CD4-positive, alpha-beta T cell (primary cell): ENCODE results near the gene FBLN1. TPM values are rescaled to one million over a fixed set of nuclear protein-coding genes. Genes with fewer than 3 reads are reported as not detected.
A peak's percentile ranks its signal among the peaks of the same experiment; 100 is the strongest.

Experiments used
- ATAC-seq: fragments of 200-7000 bp; cut with Tn5 transposase; one replicate; pipeline ENCODE4 v1.10.0; 2022; ENCODE audit warnings: mild to moderate bottlenecking; ENCODE audit not compliant: poor library complexity
- CTCF ChIA-PET: fragments of 350-600 bp; sonication (Branson Sonifier 250); formaldehyde crosslinking; loops from one replicate; lab custom pipeline; 2021; ENCODE audit warnings: antibody characterized with exemption, inconsistent platforms; lab: Charles Lee
- POLR2A ChIA-PET: fragments of 350-600 bp; sonication (Branson Sonifier 250); formaldehyde crosslinking; loops from one replicate; lab custom pipeline; 2021; ENCODE audit warnings: antibody characterized with exemption, inconsistent platforms; lab: Charles Lee
- DNase-seq, 14 experiments: peaks; one replicate each; pipeline ENCODE4 v3.0.0-alpha.2; 2013 to 2020; ENCODE audit warnings: mixed read lengths in 2 of 14
- H3K27ac ChIP-seq, 2 donors: one replicate each; pipeline versions ENCODE4 v1.5.1 to v1.7.0; 2013; ENCODE audit warnings: low read length in 2 of 2, low read depth in 1 of 2, mild to moderate bottlenecking in 1 of 2
- H3K27me3 ChIP-seq, 2 experiments: 1 replicate in 1 of 2; 2 replicates in 1 of 2; pipeline versions ENCODE4 v1.6.1 to v1.7.0; 2013; ENCODE audit warnings: low read length in 2 of 2, control low read depth in 1 of 2, mild to moderate bottlenecking in 1 of 2, moderate library complexity in 1 of 2; ENCODE audit not compliant: insufficient read depth in 2 of 2, control insufficient read depth in 1 of 2
- H3K36me3 ChIP-seq: one replicate; pipeline ENCODE4 v1.6.1; 2013; ENCODE audit warnings: low read length, control low read depth; ENCODE audit not compliant: insufficient read depth
- H3K4me1 ChIP-seq: one replicate; pipeline ENCODE4 v1.6.1; 2013; ENCODE audit warnings: low read length, control low read depth; ENCODE audit not compliant: insufficient read depth
- H3K4me3 ChIP-seq: one replicate; pipeline ENCODE4 v1.5.1; 2013; ENCODE audit warnings: mild to moderate bottlenecking, low read length, moderate library complexity
- H3K9me3 ChIP-seq, 2 experiments: 1 replicate in 1 of 2; 2 replicates in 1 of 2; pipeline versions ENCODE4 v1.6.1 to v1.7.0; 2013; ENCODE audit warnings: low read length in 2 of 2, mild to moderate bottlenecking in 2 of 2, control low read depth in 1 of 2, moderate library complexity in 1 of 2; ENCODE audit not compliant: control insufficient read depth in 1 of 2, insufficient read depth in 1 of 2
- H3K27ac Mint-ChIP-seq: one replicate; pipeline ENCODE4 v1.8.0; 2020; ENCODE audit warnings: mixed read lengths
- H3K27me3 Mint-ChIP-seq: one replicate; pipeline ENCODE4 v1.8.0; 2021; ENCODE audit warnings: mixed read lengths
- H3K36me3 Mint-ChIP-seq: one replicate; pipeline ENCODE4 v1.8.0; 2021; ENCODE audit warnings: low read depth, mixed read lengths
- H3K4me1 Mint-ChIP-seq: one replicate; pipeline ENCODE4 v1.8.0; 2021; ENCODE audit warnings: low read depth, mixed read lengths
- H3K4me3 Mint-ChIP-seq: one replicate; pipeline ENCODE4 v1.8.0; 2020; ENCODE audit warnings: mild to moderate bottlenecking, mixed read lengths
- H3K9me3 Mint-ChIP-seq: one replicate; pipeline ENCODE4 v1.8.0; 2020; ENCODE audit warnings: mixed read lengths
- intact Hi-C, 2 experiments: fragments of 100-400 bp; cut with DNase I in 1 of 2; cut with micrococcal nuclease in 1 of 2; formaldehyde crosslinking; loops; one replicate each; pipeline versions ENCODE4 v1.15.1 to v1.9.0; 2023 to 2025; cut with DNase I, micrococcal nuclease
- total RNA-seq, 174 experiments: library from RNA in 2 of 174; stranded (reverse) in 2 of 174; gene quantifications; one replicate each; pipeline ENCODE4 v1.2.3 and lab custom pipeline; 2021 to 2026
- TF ChIP-seq, protein P1 (sequence below): fragments of 200-600 bp; IDR thresholded peaks from one replicate; pipeline ENCODE4 v1.8.0; 2022; ENCODE audit warnings: antibody characterized with exemption, mild to moderate bottlenecking

The FBLN1 gene
- total RNA-seq, 2 experiments from 2014 or later = not detected

DNA sequence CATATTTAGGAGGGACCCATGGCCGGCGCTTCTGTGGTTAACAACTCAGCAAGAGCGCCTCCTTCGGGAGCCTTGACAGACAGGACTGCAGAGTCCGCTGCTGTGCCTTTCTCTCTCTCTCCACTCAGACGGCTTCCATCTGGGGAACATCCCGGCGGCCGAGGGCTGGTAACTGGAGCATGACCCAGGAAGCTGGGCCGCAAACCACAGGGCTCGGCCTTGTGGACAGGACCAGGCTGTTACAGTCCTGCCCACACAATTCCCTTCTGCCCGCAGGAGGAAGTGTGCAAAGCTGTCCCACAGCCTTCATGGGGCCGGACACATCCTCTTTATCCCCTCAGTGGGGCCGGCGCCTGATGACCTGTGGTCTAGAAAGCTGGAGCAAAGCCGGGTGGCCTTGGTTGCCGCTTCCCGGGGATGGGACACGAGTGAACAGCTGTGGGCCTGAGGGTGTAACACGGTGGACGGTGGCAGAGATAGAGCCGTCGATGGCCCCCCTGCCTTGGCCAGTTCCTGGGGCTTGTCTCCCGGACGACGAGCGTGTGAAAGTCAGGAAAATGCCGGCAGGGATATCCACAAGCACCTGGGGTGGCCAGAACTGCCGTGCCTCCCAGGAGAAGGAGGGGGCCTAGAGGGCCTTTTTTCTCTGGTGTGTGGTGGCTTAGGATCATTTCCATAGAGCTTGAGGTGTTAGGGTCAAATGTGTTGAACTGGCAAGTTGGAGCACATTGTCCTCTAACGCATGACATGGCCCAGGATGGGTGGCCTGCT is 50.1 kb downstream of the FBLN1 start:
- ATAC-seq (no peak), DNase-seq (no peak)
- no peak overlapping the region for H3K27ac ChIP-seq
- peaks cover 0 to 14% of the 10 kb centered on the region in 2 experiments for H3K9me3 ChIP-seq
- intact Hi-C loops = loop anchor here in 1 of 2 experiments (5.0 kb wide), 1 partner anchor 285 kb away; no protein-coding TSS in a partner anchor
- Mint-ChIP-seq H3K27me3 (peaks cover 12% of the 10 kb centered on the region), H3K4me1 (no peaks in the 10 kb centered on the region), H3K27ac (no peak overlapping the region), H3K4me3 (no peak overlapping the region), H3K36me3 (no peaks in the 10 kb centered on the region), H3K9me3 (no peaks in the 10 kb centered on the region)
- POLR2A ChIA-PET = no interaction called here
- H3K4me3 ChIP-seq = no peak overlapping the region
- TF ChIP-seq, protein P1, sequence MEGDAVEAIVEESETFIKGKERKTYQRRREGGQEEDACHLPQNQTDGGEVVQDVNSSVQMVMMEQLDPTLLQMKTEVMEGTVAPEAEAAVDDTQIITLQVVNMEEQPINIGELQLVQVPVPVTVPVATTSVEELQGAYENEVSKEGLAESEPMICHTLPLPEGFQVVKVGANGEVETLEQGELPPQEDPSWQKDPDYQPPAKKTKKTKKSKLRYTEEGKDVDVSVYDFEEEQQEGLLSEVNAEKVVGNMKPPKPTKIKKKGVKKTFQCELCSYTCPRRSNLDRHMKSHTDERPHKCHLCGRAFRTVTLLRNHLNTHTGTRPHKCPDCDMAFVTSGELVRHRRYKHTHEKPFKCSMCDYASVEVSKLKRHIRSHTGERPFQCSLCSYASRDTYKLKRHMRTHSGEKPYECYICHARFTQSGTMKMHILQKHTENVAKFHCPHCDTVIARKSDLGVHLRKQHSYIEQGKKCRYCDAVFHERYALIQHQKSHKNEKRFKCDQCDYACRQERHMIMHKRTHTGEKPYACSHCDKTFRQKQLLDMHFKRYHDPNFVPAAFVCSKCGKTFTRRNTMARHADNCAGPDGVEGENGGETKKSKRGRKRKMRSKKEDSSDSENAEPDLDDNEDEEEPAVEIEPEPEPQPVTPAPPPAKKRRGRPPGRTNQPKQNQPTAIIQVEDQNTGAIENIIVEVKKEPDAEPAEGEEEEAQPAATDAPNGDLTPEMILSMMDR = no peak
- no peaks in the 10 kb centered on the region for H3K4me1 ChIP-seq
- peaks cover 0 to 2% of the 10 kb centered on the region in 2 experiments for H3K27me3 ChIP-seq
- CTCF ChIA-PET = no interaction called here
- no peaks in the 10 kb centered on the region for H3K36me3 ChIP-seq

DNA sequence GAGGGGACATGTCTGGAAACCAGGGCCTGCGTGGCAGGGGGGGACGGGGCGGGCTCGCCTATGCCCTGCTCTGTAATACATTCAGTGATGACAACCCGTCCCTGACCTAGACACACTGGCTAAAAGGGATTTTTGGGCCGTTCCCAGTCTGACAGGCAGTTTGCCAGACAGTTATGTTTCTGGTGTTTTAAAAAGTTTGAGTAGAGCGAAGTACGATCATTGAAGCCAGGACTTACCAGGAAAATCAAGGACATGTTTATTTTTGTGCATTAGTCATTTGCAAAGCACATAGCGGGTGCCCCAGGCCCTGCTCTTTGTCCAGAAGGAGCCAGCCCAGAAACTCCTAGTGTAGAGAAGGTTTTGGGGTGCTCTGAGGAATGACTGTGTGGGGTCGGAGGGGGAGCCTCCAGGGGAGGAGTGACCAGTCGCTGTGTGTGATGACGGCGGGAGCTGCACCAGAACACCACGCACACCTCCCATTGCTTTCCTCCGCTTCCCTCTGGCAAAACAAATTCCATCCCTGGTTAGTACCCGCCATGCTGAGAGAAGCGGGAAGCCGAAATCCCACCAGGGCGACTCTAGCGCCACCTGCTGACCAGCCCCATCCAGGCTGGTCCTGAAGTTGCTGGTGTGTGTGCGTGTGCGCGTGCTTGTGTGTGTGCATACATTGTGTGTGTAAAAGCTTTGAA is 50.8 kb downstream of the FBLN1 start:
- Histone ChIP-seq H3K9me3 (peaks cover 0 to 14% of the 10 kb centered on the region in 2 experiments), H3K4me1 (no peaks in the 10 kb centered on the region), H3K27me3 (peaks cover 0 to 2% of the 10 kb centered on the region in 2 experiments), H3K4me3 (no peak overlapping the region), H3K36me3 (no peaks in the 10 kb centered on the region), H3K27ac (no peak overlapping the region)
- ATAC-seq = no peak
- intact Hi-C loops = loop anchor here in 1 of 2 experiments (5.0 kb wide), 1 partner anchor 286 kb away; no protein-coding TSS in a partner anchor
- CTCF ChIA-PET = no interaction called here
- Mint-ChIP-seq H3K4me3 (no peak overlapping the region), H3K27me3 (peaks cover 12% of the 10 kb centered on the region), H3K9me3 (no peaks in the 10 kb centered on the region), H3K27ac (no peak overlapping the region), H3K4me1 (no peaks in the 10 kb centered on the region), H3K36me3 (no peaks in the 10 kb centered on the region)
- TF ChIP-seq, protein P1 = peak; percentile 28
- peak in 11 of 14 experiments; percentile 22 to 65 (median 32) for DNase-seq
- POLR2A ChIA-PET = no interaction called here

DNA sequence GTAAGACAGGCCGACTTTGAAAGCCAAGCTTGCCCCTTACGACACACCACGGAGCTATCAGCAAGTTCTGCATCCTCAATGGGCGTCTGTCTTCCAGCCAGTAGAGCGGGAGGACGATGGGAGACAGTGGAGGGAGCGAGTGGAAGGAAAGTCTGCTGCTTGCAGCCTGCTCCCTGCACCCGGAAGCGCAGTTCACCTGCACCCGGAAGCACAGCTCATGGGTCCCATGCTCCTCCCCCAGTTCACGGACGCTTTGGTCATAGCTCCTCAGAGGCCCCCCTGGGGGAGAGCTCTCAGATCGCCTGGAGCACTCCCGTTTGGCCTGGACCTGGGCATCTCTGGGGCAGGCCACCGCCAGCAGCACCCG is 51.3 kb downstream of the FBLN1 start:
- Mint-ChIP-seq H3K27me3 (peaks cover 12% of the 10 kb centered on the region), H3K36me3 (no peaks in the 10 kb centered on the region), H3K4me3 (no peak overlapping the region), H3K27ac (no peak overlapping the region), H3K4me1 (no peaks in the 10 kb centered on the region), H3K9me3 (no peaks in the 10 kb centered on the region)
- CTCF ChIA-PET = no interaction called here
- Histone ChIP-seq H3K4me1 (no peaks in the 10 kb centered on the region), H3K36me3 (no peaks in the 10 kb centered on the region), H3K27me3 (peaks cover 0 to 2% of the 10 kb centered on the region in 2 experiments), H3K27ac (no peak overlapping the region), H3K9me3 (peaks cover 0 to 14% of the 10 kb centered on the region in 2 experiments), H3K4me3 (no peak overlapping the region)
- ATAC-seq = no peak
- intact Hi-C loops = loop anchor here in 1 of 2 experiments (5.0 kb wide), 1 partner anchor 287 kb away; no protein-coding TSS in a partner anchor
- POLR2A ChIA-PET = no interaction called here
- DNase-seq = no peak
- TF ChIP-seq, protein P1 = no peak
